GM19463 (cell line): Measurements from ENCODE around the gene PRAC1.

ENCODE experiments used
- ATAC-seq: cut with Tn5 transposase; IDR thresholded peaks from one replicate; pipeline ENCODE4 v1.9.1; 2021; ENCODE audit warnings: mild to moderate bottlenecking, moderate library complexity; ENCODE audit not compliant: unreplicated experiment

Gene PRAC1

DNA sequence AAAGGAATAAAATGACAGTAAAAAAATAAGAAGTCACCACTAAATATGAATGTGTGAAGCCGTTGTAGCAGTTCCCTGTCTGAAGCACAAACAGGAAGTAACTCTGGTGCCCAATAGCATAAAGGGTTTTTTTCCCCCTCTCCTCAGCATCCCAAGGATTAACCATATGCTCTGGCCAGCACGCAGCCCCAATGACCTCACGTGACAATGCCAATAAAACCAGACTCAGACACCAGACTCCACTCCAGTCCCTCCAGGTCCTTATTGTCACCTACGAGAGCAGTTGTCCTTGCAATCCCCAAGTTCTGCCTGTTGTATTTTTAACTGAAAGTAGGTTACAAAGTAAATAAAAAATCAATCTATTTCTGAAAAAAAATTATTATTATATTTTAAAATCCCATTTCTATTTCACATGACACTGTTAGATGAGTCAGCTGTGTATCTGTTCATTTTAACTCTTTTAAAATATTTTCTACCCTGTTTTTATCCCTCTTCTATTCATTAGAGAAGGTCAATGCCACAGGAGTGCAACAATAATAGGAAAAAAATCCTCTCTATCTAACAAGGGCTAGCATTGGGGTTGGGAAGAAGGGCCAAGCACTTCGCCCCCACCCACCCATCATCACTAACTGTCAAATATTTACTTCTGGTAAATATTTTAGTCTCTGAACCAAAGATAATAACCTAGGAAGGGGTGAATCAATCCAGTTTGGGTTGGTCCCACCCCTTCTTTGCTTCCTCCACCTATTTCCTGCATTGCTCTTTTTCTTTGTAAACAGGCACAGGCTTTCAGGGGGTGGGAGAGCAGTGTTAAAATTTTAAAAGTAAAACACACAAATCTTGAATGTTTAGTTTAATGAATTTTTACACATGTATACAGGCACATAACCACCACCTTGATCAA is 6.6 kb downstream of the PRAC1 start:
- no peak for ATAC-seq

DNA sequence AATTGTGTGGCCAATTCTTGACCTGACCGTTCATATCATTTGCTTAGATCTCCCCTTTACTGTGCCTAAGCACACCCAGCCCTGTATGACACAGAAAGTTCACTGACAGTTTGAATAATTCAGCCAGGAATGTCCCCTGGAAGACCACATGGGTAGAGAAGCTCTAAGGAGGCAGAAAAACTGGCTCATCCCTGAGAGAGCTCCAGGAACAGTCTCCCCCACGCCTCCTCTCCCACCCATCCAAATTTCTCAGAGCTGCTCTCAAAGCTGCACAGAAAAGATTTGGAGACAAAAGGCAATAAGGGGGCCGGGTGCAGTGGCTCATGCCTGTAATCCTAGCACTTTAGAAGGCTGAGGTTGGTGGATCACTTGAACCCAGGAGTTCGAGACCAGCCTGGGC is 11.2 kb downstream of the PRAC1 start:
- no peak for ATAC-seq

DNA sequence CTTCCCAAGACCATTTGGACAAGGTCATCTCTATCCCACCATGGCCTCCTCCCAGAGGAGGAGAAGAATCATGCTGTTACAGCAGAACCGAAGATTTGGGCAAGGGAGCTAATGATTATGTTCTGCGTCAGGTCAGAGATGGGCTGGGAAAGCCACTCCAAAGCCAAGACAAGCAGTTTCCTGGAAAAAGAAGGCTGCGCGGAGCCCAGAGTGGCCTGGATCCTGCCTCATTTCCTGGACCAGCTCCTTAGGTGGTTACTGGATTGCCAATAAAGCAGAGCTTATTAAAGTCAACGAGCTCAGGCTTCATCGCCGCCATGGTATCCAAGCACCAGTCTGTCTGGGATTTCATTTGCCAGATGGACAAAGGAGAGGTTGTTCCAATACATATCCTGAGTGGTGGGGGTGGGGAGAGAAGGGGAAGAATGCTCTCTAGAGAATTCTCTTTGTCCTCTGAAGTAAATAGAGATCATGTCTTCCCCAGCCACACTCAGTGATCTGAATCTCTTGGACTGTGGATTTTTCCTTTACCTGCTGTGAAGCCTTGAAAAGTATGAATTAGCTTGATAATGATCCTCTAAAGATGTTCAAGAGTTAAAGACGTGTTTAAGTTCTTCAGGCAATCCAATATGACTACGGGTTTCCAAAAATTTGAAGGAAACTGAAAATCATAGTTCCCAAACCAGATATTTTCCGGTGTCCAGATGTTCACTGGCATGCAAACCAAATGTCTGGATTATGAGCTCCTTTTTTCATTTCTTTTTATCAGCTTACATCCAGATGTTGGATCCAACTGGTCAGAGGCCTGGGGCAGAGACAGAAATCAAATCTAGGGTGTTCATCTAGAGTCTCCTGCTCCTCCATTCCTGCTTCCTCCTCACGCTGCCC is 17.7 kb downstream of the PRAC1 start:
- no peak for ATAC-seq

DNA sequence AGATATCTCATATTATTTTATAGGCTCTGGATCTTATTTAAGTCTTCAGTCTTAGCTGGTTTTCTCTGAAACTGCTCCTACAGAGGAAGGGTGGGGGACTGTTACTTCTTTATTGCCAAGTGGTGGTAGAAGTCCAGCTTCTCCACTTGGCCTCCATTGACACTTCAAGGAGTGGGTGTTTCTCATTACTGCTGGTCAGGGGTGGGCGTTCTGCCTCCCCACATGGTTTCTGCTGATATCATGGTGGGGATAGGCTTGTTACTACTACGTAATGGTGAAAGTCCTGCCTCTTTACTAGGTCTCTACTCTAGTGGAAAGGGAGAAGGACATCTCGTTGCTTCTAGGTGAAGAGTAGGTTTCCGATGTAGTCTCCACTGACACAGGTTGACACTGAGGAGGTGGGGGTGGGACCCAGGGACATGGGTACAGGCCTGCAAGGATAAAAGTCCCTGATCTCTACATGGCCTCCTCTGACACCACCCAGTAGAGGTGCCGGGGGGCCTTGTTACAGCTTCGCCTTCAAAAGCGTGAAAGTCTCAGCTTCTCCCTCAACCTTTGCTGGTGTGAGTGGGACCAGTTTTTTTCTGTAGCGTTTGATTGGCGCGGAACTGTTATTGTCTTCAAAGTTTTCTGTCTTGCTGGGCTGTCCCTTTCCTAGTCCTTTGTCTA is 20.3 kb downstream of the PRAC1 start:
- ATAC-seq, result no peak

DNA sequence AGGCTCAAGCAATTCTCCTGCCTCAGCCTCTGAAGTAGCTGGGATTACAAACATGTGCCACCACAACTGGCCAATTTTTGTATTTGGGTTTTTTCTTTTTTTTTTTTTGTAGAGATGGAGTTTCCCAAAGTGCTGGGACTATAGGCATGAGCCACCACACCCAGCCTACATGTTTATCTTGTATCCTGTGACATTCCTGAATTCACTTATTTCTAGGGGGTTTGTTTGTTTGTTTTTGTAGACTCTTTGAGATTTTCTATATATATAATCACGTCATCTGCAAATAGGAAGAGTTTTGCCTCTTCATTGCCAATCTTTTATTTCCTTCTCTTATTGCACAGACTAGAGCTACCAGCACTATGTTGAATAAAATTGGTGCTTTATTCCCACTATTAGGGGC is 29.1 kb downstream of the PRAC1 start:
- no peak for ATAC-seq

DNA sequence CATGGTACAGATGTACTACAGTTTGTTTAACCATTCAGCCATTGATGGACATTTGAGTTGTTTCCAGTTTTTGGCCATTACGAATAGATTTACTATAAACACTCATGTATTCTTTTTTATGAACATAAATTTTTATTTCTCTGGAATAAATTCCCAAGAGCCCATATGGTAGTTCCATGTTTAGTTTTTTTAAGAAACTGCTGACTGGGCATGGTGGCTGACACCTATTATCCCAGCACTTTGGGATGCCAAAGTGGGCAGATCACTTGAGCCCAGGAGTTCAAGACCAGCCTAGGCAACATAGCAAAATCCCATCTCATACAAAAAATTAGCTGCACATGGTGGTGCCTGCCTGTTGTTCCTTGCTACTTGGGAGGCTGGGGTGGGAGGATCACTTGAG is 30.3 kb downstream of the PRAC1 start:
- ATAC-seq, result no peak

DNA sequence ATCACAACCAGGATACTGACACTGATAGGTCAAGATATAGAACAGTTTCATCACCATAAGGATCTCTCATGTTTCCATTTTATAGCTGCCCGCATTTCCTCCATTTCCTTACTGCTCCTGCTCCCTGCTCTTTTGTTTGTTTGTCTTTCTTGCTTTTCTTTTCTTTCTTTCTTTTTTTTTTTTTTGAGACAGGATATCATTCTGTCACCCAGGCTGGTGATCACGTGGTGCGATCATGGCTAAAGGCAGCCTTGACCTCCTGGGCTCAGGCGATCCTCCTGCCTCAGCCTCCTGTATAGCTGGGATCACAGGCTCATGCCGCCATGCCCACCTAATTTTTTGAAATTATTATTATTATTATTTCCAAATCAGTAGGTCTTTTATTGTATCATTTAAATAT is 31.7 kb downstream of the PRAC1 start:
- no peak for ATAC-seq

DNA sequence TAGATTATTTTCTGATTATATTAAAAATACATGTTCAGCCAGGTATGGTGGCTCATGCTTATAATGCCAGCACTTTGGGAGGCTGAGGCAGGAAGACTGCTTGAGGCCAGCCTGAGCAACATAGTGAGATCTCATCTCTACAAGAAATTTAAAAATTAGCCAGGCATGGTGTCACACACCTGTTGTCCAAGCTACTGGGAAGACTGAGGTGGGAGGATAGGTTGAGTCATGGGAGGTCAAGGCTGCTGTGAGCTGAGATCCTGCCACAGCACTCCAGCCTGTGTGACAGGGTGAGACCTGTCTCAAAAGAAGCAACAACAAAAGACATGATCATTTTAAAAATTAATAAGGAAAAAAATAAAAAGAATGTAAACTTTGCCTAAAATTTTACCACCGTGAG is 40.7 kb downstream of the PRAC1 start:
- no peak for ATAC-seq

DNA sequence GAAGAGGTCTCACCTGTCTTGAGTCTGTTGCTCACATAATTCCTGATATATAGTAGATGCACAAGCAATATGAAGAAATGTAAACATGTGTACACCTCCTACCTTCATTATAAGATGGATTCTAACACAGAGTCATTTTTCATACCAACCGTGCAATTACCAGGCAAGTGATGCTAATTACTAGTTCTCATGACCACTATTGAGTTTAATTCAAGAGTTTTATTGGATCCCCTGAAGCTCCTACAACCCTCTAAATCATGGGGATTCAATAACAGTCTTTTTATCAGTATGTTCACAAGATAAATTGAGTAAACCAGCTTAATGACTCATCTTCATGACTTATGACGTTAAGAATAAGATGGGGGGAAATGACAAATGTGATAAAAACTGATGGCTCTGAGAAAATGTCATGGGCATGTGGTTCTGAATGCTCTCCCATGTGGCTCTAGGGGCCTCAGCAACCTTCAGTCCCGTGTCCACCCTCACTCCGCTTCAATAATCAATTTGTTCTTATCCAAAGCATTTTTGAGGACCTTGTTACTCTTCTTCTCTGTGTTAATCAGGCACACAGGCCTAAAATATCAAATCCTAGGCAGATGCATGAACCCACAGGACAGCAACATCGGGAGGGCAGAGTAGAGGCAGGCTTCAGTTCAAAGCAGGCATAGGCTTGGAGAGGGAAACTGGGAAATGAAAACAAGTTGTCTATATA is 42.8 kb downstream of the PRAC1 start:
- no peak for ATAC-seq

DNA sequence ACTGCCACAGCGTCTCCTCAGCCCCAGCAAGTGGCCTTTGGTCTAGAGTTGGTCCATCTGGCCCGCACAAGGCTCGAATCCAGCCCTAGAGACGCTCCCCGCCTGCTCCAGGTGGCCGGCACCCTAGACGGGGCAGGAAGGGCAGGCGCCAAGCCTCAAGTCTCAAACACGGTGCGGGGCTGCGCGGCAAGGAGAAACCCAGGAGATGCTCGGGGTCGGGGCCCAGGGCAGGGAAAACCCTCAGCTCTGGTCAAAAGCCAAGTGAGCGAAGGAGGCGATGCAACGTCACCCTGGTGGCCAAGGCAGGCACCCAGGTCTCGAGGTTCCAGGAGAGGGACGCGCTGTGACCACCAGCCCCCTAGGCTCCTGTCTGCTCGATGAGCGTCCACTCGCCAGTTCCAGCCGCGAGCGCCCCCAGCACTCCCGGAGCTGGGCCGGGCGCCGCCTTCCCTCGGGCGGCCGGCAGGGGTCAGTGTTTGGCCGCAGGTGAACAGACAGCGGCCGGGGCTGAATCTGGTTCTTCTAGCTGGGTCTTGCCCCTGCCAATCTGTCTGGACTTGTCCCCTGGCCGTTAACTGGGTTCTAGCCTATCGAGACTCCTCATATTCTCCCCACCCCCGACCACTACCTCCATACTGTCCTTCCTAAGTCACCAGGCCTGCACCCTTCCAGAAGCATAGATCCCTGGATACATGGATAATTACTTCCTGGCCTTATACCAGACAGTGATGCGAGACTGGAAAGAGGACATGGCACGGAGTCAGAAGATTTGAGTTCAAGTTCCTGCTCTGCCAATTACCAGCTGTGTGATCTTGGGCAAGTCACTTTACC is 44.0 kb downstream of the PRAC1 start:
- ATAC-seq, result peak; percentile 58

DNA sequence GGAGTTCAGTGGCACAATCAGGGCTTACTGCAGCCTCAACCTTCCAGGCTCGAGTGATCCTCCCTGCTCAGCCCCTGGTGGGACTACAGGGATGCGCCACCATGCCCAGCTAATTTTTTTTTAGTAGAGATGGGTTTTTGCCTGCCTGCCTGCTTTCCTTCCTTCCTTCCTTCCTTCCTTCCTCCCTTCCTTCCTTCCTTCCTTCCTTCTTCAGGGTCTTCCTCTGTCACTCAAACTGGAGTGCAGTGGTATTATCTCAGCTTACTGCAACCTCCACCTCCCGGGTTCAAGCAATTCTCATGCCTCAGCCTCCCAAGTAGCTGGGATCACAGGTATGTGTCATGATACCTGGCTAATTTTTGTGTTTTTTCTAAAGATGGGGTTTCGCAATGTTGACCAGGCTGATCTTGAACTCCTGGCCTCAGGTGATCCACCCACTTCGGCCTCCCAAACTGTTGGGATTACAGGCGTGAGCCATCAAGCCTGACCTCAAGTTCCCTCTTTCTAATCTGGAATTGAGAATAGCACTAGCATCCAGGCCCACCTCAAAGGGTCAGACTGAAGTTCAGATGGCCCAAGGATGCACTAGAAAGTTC is 45.3 kb downstream of the PRAC1 start:
- no peak for ATAC-seq

DNA sequence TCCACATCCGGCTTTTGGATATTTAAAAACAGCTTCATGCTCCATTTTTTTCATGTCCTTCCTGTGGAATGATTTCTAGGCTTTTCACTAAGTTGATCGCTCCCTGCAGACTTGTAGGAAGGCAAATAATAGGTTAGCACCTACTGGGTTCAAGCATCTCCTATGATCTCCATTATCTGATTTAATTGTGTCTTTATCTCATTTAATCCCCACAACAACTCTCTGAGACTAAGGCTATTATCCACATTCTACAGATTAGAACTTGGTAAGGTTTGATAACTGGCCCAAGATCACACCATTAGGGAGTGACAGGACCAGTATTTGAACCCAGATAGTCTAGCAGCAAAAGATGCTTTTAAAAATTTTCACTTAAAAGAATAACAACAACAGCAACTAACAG is 50.0 kb downstream of the PRAC1 start:
- no peak for ATAC-seq
